HepG2 (cell line): ENCODE results near the gene P3H4. TPM values are rescaled to one million over a fixed set of nuclear protein-coding genes. Genes with fewer than 3 reads are reported as not detected.

Experiments
- AHR ChIP-seq: IDR thresholded peaks from 2 replicates; pipeline ENCODE4 v1.6.1; 2018; ENCODE audit warnings: missing genetic modification reagents, missing compliant biosample characterization
- EHMT2 ChIP-seq: fragments of 200-600 bp; sonication (generic); IDR thresholded peaks from 2 replicates; pipeline ENCODE4 v1.7.0; 2017; ENCODE audit warnings: antibody characterized with exemption, low read depth, low read length, borderline replicate concordance
- GLMP ChIP-seq: sonication (generic); formaldehyde crosslinking; IDR thresholded peaks from 2 replicates; pipeline ENCODE4 v1.9.0; 2021; ENCODE audit warnings: missing genetic modification reagents, mild to moderate bottlenecking, borderline replicate concordance
- HINFP ChIP-seq: sonication (generic); formaldehyde crosslinking; IDR thresholded peaks from 2 replicates; pipeline ENCODE4 v1.4.0; 2020; ENCODE audit warnings: low read depth, mild to moderate bottlenecking, missing genetic modification reagents
- KLF13 ChIP-seq: sonication (generic); formaldehyde crosslinking; IDR thresholded peaks from 2 replicates; pipeline ENCODE4 v1.4.0; 2020; ENCODE audit warnings: mild to moderate bottlenecking, missing genetic modification reagents
- PLSCR1 ChIP-seq: sonication (generic); formaldehyde crosslinking; IDR thresholded peaks from 2 replicates; pipeline ENCODE4 v1.5.0; 2020; ENCODE audit warnings: missing genetic modification reagents, mild to moderate bottlenecking, borderline replicate concordance
- POGK ChIP-seq: sonication (generic); formaldehyde crosslinking; conservative IDR thresholded peaks from 2 replicates; pipeline ENCODE4 v1.8.0; 2022; ENCODE audit warnings: mild to moderate bottlenecking, moderate library complexity, missing genetic modification reagents
- PREB ChIP-seq: sonication (generic); formaldehyde crosslinking; IDR thresholded peaks from 2 replicates; pipeline ENCODE4 v1.4.0; 2020; ENCODE audit warnings: missing genetic modification reagents
- RFX5 ChIP-seq: IDR thresholded peaks from 2 replicates; pipeline ENCODE4 v1.6.1; 2011; ENCODE audit warnings: low read depth, low read length, improper control_type of control experiment
- SIN3A ChIP-seq: IDR thresholded peaks from 2 replicates; pipeline ENCODE4 v1.6.1; 2011; ENCODE audit warnings: low read depth, mild to moderate bottlenecking, control low read depth, low read length, borderline replicate concordance
- SNAPC5 ChIP-seq: sonication (generic); formaldehyde crosslinking; IDR thresholded peaks from 2 replicates; pipeline ENCODE4 v1.8.1; 2023; ENCODE audit warnings: mild to moderate bottlenecking, missing genetic modification reagents, borderline replicate concordance
- TP53 ChIP-seq: sonication (generic); formaldehyde crosslinking; conservative IDR thresholded peaks from 2 replicates; pipeline ENCODE4 v1.4.0; 2020; ENCODE audit warnings: missing genetic modification reagents
- ZNF225 ChIP-seq: sonication (generic); formaldehyde crosslinking; IDR thresholded peaks from 2 replicates; pipeline ENCODE4 v1.4.0; 2020; ENCODE audit warnings: mild to moderate bottlenecking, missing genetic modification reagents
- ZNF296 ChIP-seq: sonication (generic); formaldehyde crosslinking; conservative IDR thresholded peaks from 2 replicates; pipeline ENCODE4 v1.5.0; 2020; ENCODE audit warnings: mild to moderate bottlenecking, missing genetic modification reagents
- ZNF362 ChIP-seq: sonication (generic); formaldehyde crosslinking; IDR thresholded peaks from 2 replicates; pipeline ENCODE4 v1.4.0; 2020; ENCODE audit warnings: missing genetic modification reagents, mild to moderate bottlenecking, borderline replicate concordance
- ZNF503 ChIP-seq: sonication (generic); formaldehyde crosslinking; IDR thresholded peaks from 2 replicates; pipeline ENCODE4 v1.4.0; 2020; ENCODE audit warnings: missing genetic modification reagents
- ZNF605 ChIP-seq: sonication (generic); formaldehyde crosslinking; IDR thresholded peaks from 2 replicates; pipeline ENCODE4 v1.8.0; 2022; ENCODE audit warnings: mild to moderate bottlenecking, missing genetic modification reagents
- ZNF720 ChIP-seq: sonication (generic); formaldehyde crosslinking; IDR thresholded peaks from 2 replicates; pipeline ENCODE4 v1.4.0; 2020; ENCODE audit warnings: missing genetic modification reagents
- ZNF761 ChIP-seq: sonication (generic); formaldehyde crosslinking; conservative IDR thresholded peaks from 2 replicates; pipeline ENCODE4 v1.4.0; 2020; ENCODE audit warnings: mild to moderate bottlenecking, missing genetic modification reagents
- polyA plus RNA-seq, 8 experiments: library from polyadenylated mRNA; depleted of rRNA in 3 of 8; stranded (reverse) in 7 of 8; unstranded in 1 of 8; fragments of >200 nt; fragmentation: Illumina TruSeq in 4 of 8; extraction: Trizol in 4 of 8; gene quantifications; 2 replicates each; pipeline versions ENCODE4 v1.2.1 to v1.2.3, GENCODE V29; 2011 to 2016; ENCODE audit warnings: low read depth in 4 of 8, missing spikeins in 1 of 8, mixed read lengths in 1 of 8; ENCODE audit not compliant: insufficient read depth in 1 of 8
- total RNA-seq, 5 experiments: library from RNA; depleted of rRNA; stranded (reverse); fragments of >200 nt; fragmentation: Illumina TruSeq; extraction: Trizol; gene quantifications; 2 replicates each; pipeline ENCODE4 v1.2.3, GENCODE V29; 2016; ENCODE audit warnings: low read depth in 1 of 5

Gene P3H4
- total and polyA plus RNA-seq, 2 of the 13 experiments (the other 11 are each of a cell fraction or from before 2014, with no cell fraction given) = 37.1 to 50.6 TPM

GRCh38 chr17:41777574-41778188 is 34.1 kb downstream of the P3H4 start (continued):
- 0 out of 2 replicates have a peak, but pooled peaks have one; percentile 30 for TF ChIP-seq POGK (CRISPR knock-in tag)
- TF ChIP-seq TP53 (CRISPR knock-in tag) = peak; percentile 26; the same call in 1 of the 2 replicates
- TF ChIP-seq SIN3A = peak; percentile 46; the same call in 1 of the 2 replicates
- no peak; the same call in 1 of the 2 replicates for TF ChIP-seq ZNF605 (CRISPR knock-in tag)
- TF ChIP-seq ZNF296 = no peak; the same call in 1 of the 2 replicates
- TF ChIP-seq ZNF503 (CRISPR knock-in tag) = 0 out of 2 replicates have a peak, but pooled peaks have one; percentile 30
- TF ChIP-seq PLSCR1 (CRISPR knock-in tag) = no peak
- no peak for TF ChIP-seq PREB (CRISPR knock-in tag)
- TF ChIP-seq ZNF225 (CRISPR knock-in tag) = no peak
- no peak for TF ChIP-seq SNAPC5 (CRISPR knock-in tag)
- TF ChIP-seq AHR = no peak
- TF ChIP-seq KLF13 (CRISPR knock-in tag) = no peak
- no peak for TF ChIP-seq RFX5
- TF ChIP-seq HINFP (CRISPR knock-in tag) = no peak
- no peak for TF ChIP-seq GLMP
- TF ChIP-seq ZNF720 = no peak
- TF ChIP-seq ZNF761 = no peak
- TF ChIP-seq EHMT2 = no peak
- no peak for TF ChIP-seq ZNF362 (CRISPR knock-in tag)
